B cell (primary cell): ENCODE measurements around the gene COA6.
"Not testable (repeated sequence)": the region's sequence is repeated elsewhere in the genome, so short reads cannot be mapped to it uniquely, and the experiment has no call there.

Experiments used
- CTCF ChIP-seq: fragments of 200-600 bp; IDR thresholded peaks from one replicate; pipeline ENCODE4 v1.8.0; 2022; ENCODE audit warnings: antibody characterized with exemption, mild to moderate bottlenecking
- EZH2 ChIP-seq: IDR thresholded peaks from 2 replicates; pipeline ENCODE4 v1.6.1; 2012; ENCODE audit warnings: borderline replicate concordance, low read depth, mild to moderate bottlenecking, moderate library complexity, low read length; ENCODE audit not compliant: insufficient read depth, poor library complexity, severe bottlenecking

DNA sequence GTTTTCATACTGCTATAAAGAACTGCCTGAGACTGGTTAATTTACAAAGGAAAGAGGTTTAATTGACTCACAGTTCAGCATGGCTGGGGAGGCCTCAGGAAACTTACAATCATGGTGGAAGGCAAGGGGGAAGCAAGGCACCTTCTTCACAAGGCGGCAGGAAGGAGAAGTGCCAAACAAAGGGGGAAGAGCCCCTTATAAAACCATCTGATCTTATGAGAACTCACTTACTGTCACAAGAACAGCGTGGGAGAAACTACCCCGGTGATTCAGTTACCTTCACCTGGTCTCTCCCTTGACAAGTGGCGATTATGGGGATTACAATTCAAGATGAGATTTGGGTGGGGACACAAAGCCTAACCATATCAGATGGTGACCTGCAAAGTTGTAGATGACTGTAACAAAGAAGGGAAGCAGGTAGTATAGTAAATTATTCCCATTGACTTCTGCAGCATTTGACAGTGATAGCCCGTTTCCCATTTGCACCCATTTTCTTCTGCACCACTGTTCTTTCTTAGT, 6.4 kb downstream of the COA6 start:
- not testable (repeated sequence) for TF ChIP-seq EZH2, CTCF
